Peyer's patch (tissue), 4 donors: ENCODE data around the gene ZNF350. TPM values are rescaled to one million over a fixed set of nuclear protein-coding genes. Genes with fewer than 3 reads are reported as not detected.
"Not testable (repeated sequence)": the region's sequence is repeated elsewhere in the genome, so short reads cannot be mapped to it uniquely, and the experiment has no call there.

Source experiments
- DNase-seq, 3 donors: peaks; one replicate each; pipeline ENCODE4 v3.0.0-alpha.2; 2017 to 2019
- H3K27ac ChIP-seq, 4 donors: fragments of 200-600 bp; sonication (generic); one replicate each; pipeline ENCODE4 v1.5.1; 2016 to 2019
- H3K27me3 ChIP-seq, 2 donors: fragments of 200-600 bp; sonication (generic); one replicate each; pipeline ENCODE4 v1.5.1; 2019
- H3K36me3 ChIP-seq, 3 donors: fragments of 200-600 bp; sonication (generic); one replicate each; pipeline ENCODE4 v1.5.1; 2016 to 2019
- H3K4me1 ChIP-seq, 4 donors: fragments of 200-600 bp; sonication (generic); one replicate each; pipeline ENCODE4 v1.5.1; 2016 to 2019
- H3K4me3 ChIP-seq, 4 donors: fragments of 200-600 bp; sonication (generic); 1 replicate in 3 of 4; 2 replicates in 1 of 4; pipeline ENCODE4 v1.5.1; 2016 to 2019; ENCODE audit warnings: mild to moderate bottlenecking in 1 of 4
- H3K9me3 ChIP-seq, 4 donors: fragments of 200-600 bp; sonication (generic); one replicate each; pipeline ENCODE4 v1.5.1; 2016 to 2019; ENCODE audit warnings: mild to moderate bottlenecking in 1 of 4
- CTCF ChIP-seq, 6 experiments: fragments of 450-650 bp in 4 of 6; fragments of 200-600 bp in 2 of 6; sonication (generic) in 1 of 6; IDR thresholded peaks; one replicate each; pipeline ENCODE4 v1.5.1; 2017 to 2019; ENCODE audit warnings: antibody characterized with exemption in 6 of 6, mild to moderate bottlenecking in 3 of 6, moderate library complexity in 1 of 6
- POLR2A ChIP-seq, 2 donors: fragments of 450-650 bp; IDR thresholded peaks; one replicate each; pipeline ENCODE4 v1.5.1; 2017; ENCODE audit warnings: antibody characterized with exemption in 2 of 2, mild to moderate bottlenecking in 2 of 2, moderate library complexity in 2 of 2
- total RNA-seq, 4 donors: library from RNA; depleted of rRNA; stranded (reverse); fragments of >200 nt; gene quantifications; one replicate each; pipeline ENCODE4 v1.1.0, GENCODE V29; 2016

The ZNF350 gene
- total RNA-seq, 4 donors from 2014 or later, result 10.3 to 48.7 (median 17.8) TPM

GRCh38 chr19:51959791-51960190 is 26.8 kb downstream of the ZNF350 start:
- peaks cover 0 to 16% (median under 1%) of the 10 kb centered on the region in 3 donors for H3K36me3 ChIP-seq
- H3K27ac ChIP-seq, result no peak overlapping the region
- H3K4me1 ChIP-seq, result no peaks in the 10 kb centered on the region
- no peak overlapping the region for H3K4me3 ChIP-seq
- TF ChIP-seq CTCF (IDR thresholded peaks at IDR 0.05), result no peak
- no peak for TF ChIP-seq POLR2A (IDR thresholded peaks at IDR 0.05)
- H3K9me3 ChIP-seq, result peaks cover 0 to 65% (median 13%) of the 10 kb centered on the region in 4 donors
- no peak for DNase-seq
- H3K27me3 ChIP-seq, result no peaks in the 10 kb centered on the region

DNA sequence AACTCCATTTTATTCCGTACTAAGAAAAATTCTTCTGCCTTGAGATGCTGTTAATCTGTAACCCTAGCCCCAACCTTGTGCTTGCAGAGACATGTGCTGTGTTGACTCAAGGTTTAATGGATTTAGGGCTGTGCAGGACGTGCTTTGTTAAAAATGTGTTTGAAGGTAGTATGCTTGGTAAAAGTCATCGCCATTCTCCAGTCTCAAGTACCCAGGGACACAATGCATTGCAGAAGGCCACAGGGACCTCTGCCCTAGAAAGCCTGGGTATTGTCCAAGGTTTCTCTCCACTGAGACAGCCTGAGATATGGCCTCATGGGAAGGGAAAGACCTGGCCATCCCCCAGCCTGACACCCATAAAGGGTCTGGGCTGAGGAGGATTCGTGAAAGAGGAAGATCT is 28.8 kb downstream of the ZNF350 start:
- H3K4me1 ChIP-seq, H3K4me3 ChIP-seq, H3K36me3 ChIP-seq, H3K27ac ChIP-seq, H3K27me3 ChIP-seq, DNase-seq: not testable (repeated sequence)
- peaks cover 0 to 50% (median 11%) of the 10 kb centered on the region in 4 donors for H3K9me3 ChIP-seq

DNA sequence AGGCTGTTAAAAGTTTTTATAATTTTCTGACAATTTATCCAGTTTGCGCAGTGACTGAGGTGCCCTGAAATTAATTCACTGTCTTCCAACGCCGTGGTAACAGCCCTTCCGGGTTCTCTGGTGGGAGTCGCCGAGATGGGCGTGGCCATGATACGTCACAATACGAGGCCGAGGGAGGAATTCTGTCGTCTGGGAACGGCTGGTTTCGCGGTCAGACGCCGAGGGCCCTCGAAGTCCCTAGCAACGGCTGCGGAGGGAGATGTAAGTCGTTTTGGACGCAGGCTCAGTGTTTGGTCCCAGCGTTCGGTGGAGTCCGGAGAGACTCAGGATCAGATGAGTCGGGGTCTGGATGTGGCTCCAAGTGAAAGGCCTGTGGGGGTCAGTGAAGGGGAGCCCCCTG is 37.7 kb downstream of the ZNF350 start:
- H3K4me3 ChIP-seq, result no peak overlapping the region
- H3K4me1 ChIP-seq, result no peaks in the 10 kb centered on the region
- DNase-seq, result no peak
- peaks cover 0 to 83% (median 29%) of the 10 kb centered on the region in 4 donors for H3K9me3 ChIP-seq
- TF ChIP-seq POLR2A (IDR thresholded peaks at IDR 0.05) (no peak), CTCF (IDR thresholded peaks at IDR 0.05) (no peak)
- H3K36me3 ChIP-seq, result peaks cover 0 to 15% (median 4%) of the 10 kb centered on the region in 3 donors
- no peak overlapping the region for H3K27ac ChIP-seq
- no peaks in the 10 kb centered on the region for H3K27me3 ChIP-seq

DNA sequence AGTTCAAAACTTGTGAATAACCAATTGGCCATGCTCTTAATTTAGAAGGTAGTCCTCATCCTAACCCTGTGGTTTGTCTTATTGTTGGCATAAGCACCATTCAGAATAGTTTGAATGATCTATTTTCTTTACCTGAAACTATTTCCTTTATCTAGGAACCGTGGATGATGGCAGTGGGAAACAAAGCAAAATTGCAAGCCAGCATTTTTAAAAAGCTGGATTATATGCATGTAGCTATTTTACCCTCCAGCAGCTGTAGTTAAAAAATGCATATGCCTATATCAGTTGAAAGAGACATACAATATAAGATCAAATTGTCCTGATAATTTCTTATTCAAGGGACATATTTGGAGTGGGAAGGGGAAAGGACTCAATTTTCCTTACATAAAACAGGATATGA is 40.0 kb downstream of the ZNF350 start:
- Histone ChIP-seq H3K9me3 (peaks cover 0 to 92% (median 41%) of the 10 kb centered on the region in 4 donors), H3K27ac (no peak overlapping the region), H3K4me3 (no peak overlapping the region), H3K36me3 (peaks cover 0 to 39% (median 20%) of the 10 kb centered on the region in 3 donors), H3K4me1 (no peaks in the 10 kb centered on the region), H3K27me3 (no peaks in the 10 kb centered on the region)
- TF ChIP-seq POLR2A (IDR thresholded peaks at IDR 0.05), result no peak
- TF ChIP-seq CTCF (IDR thresholded peaks at IDR 0.05), result no peak
- no peak for DNase-seq

GRCh38 chr19:51944798-51945552 is 41.7 kb downstream of the ZNF350 start:
- Histone ChIP-seq H3K9me3 (peaks cover 0 to 96% (median 44%) of the 10 kb centered on the region in 4 donors), H3K27me3 (no peaks in the 10 kb centered on the region), H3K4me3 (no peak overlapping the region), H3K36me3 (peaks cover 0 to 55% (median 23%) of the 10 kb centered on the region in 3 donors), H3K27ac (no peak overlapping the region), H3K4me1 (no peaks in the 10 kb centered on the region)
- TF ChIP-seq POLR2A (IDR thresholded peaks at IDR 0.05) (no peak), CTCF (IDR thresholded peaks at IDR 0.05) (no peak)
- DNase-seq, result no peak

- H3K4me3 ChIP-seq, result no peak overlapping the region
- no peak for DNase-seq
- H3K4me1 ChIP-seq, result no peaks in the 10 kb centered on the region
- peaks cover 0 to 98% (median 31%) of the 10 kb centered on the region in 4 donors for H3K9me3 ChIP-seq
- H3K36me3 ChIP-seq, result peaks cover 0 to 95% (median 22%) of the 10 kb centered on the region in 3 donors
- no peak overlapping the region for H3K27ac ChIP-seq
- H3K27me3 ChIP-seq, result no peaks in the 10 kb centered on the region
- TF ChIP-seq POLR2A (IDR thresholded peaks at IDR 0.05) (no peak), CTCF (IDR thresholded peaks at IDR 0.05) (no peak)
These were observed 47.7 kb downstream of the ZNF350 start for GRCh38 chr19:51938936-51939335.
